GM18508 (cell line): ENCODE results near the gene TBC1D32.
"Not testable (repeated sequence)": the region's sequence is repeated elsewhere in the genome, so short reads cannot be mapped to it uniquely, and the experiment has no call there.

ENCODE experiments used
- ATAC-seq: cut with Tn5 transposase; IDR thresholded peaks from one replicate; pipeline ENCODE4 v1.9.1; 2021; ENCODE audit warnings: moderate number of reproducible peaks; ENCODE audit not compliant: insufficient read depth, unreplicated experiment

TBC1D32 gene

GRCh38 chr6:121157906-121158305 lies 176.4 kb downstream of the TBC1D32 start:
- ATAC-seq = no peak

- ATAC-seq = no peak
Measured at GRCh38 chr6:121143476-121143875, 190.8 kb downstream of the TBC1D32 start.

DNA sequence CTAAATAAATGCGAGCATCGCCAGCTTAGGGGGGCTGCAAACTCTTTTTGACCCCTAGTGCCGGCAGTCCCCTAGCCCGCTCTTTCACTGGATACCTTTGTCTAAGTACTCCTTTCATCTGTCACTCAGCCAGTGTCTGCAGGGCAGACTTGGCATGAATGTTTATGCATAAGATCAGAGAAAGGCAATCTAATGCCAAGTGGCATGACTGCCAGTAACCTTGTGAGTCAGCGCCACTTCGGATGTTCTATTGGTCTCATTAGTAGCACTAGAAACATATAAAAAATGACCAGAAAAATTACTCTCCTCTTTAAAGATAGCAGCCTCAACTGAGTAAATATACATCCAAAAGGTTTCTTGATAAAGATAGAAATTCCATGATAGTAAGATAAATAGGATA lies 192.2 kb downstream of the TBC1D32 start:
- no peak for ATAC-seq

DNA sequence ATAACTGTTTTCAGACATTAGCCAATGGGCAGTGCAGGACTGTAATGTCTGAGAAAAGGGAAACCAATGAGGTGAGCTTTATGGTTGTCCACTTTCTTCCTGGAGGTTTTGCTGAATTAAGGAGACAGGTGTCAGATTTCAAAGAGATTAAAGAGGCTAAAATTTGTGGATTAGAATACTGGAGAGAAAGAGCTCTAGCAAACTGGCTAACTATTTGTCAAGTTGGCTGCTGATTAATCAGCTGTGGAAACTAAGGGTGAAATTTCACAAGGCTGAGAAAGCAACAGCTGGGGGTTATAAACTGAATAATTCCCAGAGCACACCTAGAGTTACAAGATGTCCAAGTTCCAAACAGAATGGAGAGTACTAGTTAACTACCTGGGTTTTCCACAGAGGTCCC lies 198.9 kb downstream of the TBC1D32 start:
- no peak for ATAC-seq

GRCh38 chr6:121134922-121135321 lies 199.4 kb downstream of the TBC1D32 start:
- no peak for ATAC-seq

DNA sequence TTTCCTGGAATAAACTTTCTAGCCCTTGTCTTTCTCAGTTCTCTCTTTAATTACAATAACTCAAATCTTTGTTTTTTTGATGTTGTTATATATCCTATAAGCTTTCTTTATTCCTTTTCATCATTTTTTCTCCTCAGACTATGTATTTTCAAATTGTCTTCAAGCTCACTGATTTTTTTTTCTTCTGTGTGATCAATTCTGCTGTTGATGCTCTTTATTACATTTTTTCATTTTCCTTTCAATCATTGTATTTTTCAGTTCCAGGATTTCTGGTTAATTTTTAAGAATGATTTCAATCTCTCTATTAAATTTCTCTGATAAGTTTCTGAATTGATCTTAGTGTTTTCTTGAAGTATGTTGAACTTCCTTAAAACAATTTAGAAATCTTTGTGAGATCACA lies 209.7 kb downstream of the TBC1D32 start:
- ATAC-seq = no peak

DNA sequence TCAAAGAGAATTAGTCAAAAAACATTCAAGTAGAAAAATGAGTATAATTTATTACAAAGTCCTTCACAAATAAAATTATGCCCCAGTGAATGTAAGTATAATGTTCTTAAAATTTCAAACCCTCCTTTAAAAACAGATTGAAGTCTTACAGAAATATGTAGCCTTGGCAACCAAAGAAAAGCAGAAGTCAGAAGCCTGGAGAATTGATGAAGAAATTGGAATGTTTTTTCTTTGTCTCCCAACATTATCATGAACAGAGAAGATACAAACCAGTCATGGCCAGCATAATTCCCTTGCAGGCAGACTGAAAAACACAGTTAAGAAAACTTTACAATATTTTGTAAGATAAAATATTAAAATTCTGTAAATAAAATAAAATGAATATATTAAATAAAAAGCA lies 221.9 kb downstream of the TBC1D32 start:
- ATAC-seq = no peak

- ATAC-seq = no peak
Measured at GRCh38 chr6:121110733-121111132, 223.5 kb downstream of the TBC1D32 start.

- no peak for ATAC-seq
Measured at GRCh38 chr6:121106962-121107361, 227.3 kb downstream of the TBC1D32 start.

- no peak for ATAC-seq
Measured at GRCh38 chr6:121105461-121105860, 228.8 kb downstream of the TBC1D32 start.

DNA sequence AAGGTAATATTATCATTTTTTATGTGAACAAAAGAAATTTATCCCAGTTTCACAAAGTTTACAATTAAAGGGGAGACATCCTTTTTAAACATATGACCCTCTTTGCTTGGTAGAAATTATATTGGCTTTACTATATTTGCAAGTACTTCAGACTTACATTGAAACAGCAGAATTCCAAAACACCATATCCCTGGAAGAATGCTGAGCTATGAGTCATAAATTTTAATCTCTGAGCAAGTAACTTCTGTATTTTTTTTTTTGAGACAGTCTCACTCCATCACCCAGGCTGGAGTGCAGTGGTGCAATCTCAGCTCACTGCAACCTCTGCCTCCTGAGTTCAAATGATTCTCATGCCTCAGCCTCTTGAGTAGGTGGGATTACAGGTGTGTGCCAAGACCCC lies 240.4 kb downstream of the TBC1D32 start:
- ATAC-seq = no peak

GRCh38 chr6:121090492-121090891 lies 243.8 kb downstream of the TBC1D32 start:
- ATAC-seq = no peak

DNA sequence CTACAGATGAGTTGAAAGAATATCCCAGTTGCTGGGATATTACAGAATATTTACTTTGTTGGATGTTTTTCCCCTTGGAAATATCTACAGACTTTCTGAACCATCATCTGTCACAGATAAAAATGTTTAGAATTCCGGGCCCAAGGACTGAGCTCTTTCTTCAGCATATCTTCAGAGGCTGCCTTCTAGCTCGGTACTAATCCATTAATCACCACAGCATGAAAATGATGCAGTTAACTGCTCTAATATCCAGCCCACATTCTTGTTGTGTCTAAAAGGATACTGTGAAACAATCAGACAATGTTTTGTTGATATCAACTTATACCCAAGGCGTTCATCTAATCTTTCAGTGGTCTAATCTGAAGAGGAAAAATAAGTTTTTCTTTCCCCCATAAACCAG lies 247.4 kb downstream of the TBC1D32 start:
- no peak for ATAC-seq

DNA sequence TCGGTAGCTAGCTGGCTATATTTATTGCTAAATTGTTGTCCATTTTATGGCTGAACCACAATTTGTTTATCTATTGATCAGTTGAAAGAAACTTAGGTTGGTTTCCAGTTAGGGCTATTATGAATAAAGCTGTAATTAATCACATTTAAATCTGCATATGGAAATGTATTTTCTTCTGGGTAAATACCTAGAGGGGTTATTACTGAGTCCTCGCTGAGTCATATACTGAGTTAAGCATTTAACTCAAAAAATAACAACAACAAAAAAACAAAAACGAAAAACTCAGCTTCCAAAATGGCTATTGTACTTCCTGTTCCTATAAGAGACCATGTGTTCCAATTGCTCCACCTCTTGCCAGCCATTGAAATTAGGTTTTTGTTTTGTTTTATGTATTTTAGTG lies 258.2 kb downstream of the TBC1D32 start:
- no peak for ATAC-seq

DNA sequence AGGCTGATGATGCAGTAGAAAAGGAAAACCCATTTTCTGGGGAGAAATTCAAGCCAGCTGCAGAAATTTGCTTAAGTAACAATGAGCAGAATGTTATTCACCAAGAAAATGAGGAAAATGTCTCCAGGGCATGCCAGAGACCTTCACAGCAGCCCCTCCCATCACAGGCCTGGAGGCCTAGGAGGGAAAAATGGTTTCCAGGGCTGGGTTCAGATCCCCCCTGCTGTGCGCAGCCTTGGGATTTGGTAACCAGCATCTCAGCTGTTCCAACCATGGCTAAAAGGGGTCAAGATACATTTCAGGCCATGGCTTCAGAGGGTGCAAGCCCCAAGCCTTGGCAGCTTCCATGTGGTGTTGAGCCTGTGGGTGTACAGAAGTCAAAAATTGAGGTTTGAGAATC lies 265.5 kb downstream of the TBC1D32 start:
- not testable (repeated sequence) for ATAC-seq

- no peak for ATAC-seq
Measured at GRCh38 chr6:121067381-121067780, 266.9 kb downstream of the TBC1D32 start.

GRCh38 chr6:121064345-121064744 lies 269.9 kb downstream of the TBC1D32 start:
- ATAC-seq = no peak

DNA sequence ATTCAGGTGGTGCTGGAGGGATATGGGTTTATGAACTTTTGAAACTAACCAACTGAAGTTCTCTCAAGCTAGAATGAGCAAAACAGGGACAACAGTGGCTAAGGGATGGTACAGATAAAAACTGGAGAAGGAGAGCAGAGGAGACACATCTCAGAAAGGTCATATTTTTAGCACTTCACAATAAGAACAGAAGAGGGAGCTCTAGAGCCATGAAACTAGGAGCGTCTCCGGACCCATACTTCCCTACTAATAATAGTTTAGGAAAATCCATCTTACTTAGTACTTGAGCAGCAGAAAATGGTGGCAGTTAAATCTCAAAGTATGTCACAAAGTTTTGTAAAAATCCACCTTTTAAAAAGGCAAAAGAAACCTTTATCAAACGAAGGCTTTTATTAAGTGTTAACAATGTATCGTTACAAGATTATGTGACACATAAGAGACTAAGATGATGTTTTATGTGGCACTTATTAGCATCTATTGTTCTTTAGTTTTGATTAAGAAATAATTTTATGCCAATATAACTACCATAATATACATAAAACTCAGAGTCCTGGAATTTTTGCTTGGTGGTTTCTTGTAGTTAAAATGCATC lies 278.6 kb downstream of the TBC1D32 start:
- peak; percentile 78 for ATAC-seq

GRCh38 chr6:121048593-121048992 lies 285.7 kb downstream of the TBC1D32 start:
- ATAC-seq = not testable (repeated sequence)

DNA sequence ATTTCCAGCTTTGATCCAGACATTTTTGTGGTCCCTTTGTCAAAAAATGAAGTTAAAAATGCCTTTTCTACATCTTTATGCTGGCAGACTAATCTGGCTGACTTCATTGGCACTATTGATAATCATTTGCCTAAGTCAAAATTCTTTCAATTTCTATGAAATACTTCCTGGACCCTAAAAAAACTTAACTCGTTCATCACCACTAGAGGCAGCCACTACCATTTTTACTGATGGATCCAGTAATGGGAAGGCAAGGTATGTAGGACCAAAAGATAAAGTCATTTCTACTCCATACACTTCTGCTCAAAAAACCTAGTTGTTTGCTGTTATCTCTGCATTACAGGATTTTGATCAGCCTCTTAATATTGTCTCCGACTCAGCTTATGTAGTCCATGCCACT lies 289.4 kb downstream of the TBC1D32 start:
- not testable (repeated sequence) for ATAC-seq

- not testable (repeated sequence) for ATAC-seq
Measured at GRCh38 chr6:121043706-121044105, 290.6 kb downstream of the TBC1D32 start.

DNA sequence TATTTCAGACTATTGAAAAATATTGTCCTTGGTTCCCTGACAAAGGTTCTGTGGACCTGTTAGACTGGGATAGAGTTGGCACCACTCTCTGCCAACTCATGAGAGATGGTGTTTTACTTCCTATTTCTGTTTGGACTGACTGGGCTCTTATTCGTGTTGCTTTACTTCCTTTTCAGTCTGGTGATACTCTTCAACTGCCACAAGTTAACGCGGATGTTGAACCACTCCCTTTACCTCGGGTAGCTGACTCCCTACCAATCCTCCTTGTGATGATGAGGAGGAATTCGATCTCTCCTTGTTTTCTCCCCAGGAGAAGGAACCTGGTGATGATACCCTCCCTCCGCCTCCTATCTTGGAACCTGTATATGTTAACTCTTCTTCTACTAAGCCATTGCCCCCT lies 291.1 kb downstream of the TBC1D32 start:
- ATAC-seq = not testable (repeated sequence)

DNA sequence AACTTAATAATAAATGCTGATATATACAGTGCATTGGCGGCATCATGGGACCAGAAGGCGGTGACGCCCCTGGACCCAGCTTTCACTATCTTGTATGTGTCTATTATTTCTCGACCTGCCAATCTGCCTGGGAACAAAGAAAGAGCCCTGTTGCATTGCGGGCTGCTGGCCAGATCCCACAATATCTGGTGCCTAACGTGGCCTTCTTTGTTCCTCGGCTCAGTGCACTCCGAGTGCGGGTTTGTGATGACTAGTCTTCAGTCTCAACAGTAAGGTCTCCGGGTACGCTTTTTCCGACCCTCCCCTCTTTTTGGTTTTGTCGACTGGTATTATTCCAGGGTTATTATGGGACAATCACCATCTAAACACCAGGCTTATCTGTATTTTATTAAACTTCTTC lies 291.5 kb downstream of the TBC1D32 start:
- no peak for ATAC-seq
